Ishikawa (cell line): ENCODE results near the gene S100A13.

Source experiments
- CEBPB ChIP-seq: IDR thresholded peaks from 2 replicates; pipeline ENCODE4 v1.6.1; 2012
- CREB1 ChIP-seq: IDR thresholded peaks from 2 replicates; pipeline ENCODE4 v1.6.1; 2012; ENCODE audit warnings: low read depth
- EGR1 ChIP-seq: IDR thresholded peaks from 2 replicates; pipeline ENCODE4 v1.6.1; 2012
- EP300 ChIP-seq: IDR thresholded peaks from 2 replicates; pipeline ENCODE4 v1.6.1; 2012; ENCODE audit warnings: borderline replicate concordance
- FOXM1 ChIP-seq: IDR thresholded peaks from 2 replicates; pipeline ENCODE4 v1.6.1; 2012; ENCODE audit warnings: low read depth, borderline replicate concordance
- MAX ChIP-seq: IDR thresholded peaks from 2 replicates; pipeline ENCODE4 v1.6.1; 2012
- NFIC ChIP-seq: IDR thresholded peaks from 2 replicates; pipeline ENCODE4 v1.6.1; 2012
- RAD21 ChIP-seq: IDR thresholded peaks from 2 replicates; pipeline ENCODE4 v1.6.1; 2012; ENCODE audit warnings: low read depth
- REST ChIP-seq: IDR thresholded peaks from 2 replicates; pipeline ENCODE4 v1.6.1; 2012; ENCODE audit warnings: low read depth, mild to moderate bottlenecking
- TAF1 ChIP-seq: IDR thresholded peaks from 2 replicates; pipeline ENCODE4 v1.6.1; 2012; ENCODE audit warnings: low read depth, mild to moderate bottlenecking
- TCF12 ChIP-seq: IDR thresholded peaks from 2 replicates; pipeline ENCODE4 v1.6.1; 2012; ENCODE audit warnings: low read depth
- TEAD4 ChIP-seq: IDR thresholded peaks from 2 replicates; pipeline ENCODE4 v1.6.1; 2012
- USF1 ChIP-seq: IDR thresholded peaks from 2 replicates; pipeline ENCODE4 v1.6.1; 2012
- YY1 ChIP-seq: IDR thresholded peaks from 2 replicates; pipeline ENCODE4 v1.6.1; 2012; ENCODE audit warnings: low read depth
- ZBTB7A ChIP-seq: IDR thresholded peaks from 2 replicates; pipeline ENCODE4 v1.6.1; 2012; ENCODE audit warnings: low read depth

Gene S100A13

GRCh38 chr1:153647346-153647714 is 20.0 kb upstream of the S100A13 start:
- TF ChIP-seq TAF1 (no peak), NFIC (no peak), MAX (no peak), EP300 (no peak)

- TF ChIP-seq FOXM1 (no peak), TCF12 (no peak), MAX (no peak), ZBTB7A (no peak), CREB1 (no peak), NFIC (no peak), RAD21 (no peak), USF1 (no peak), EP300 (no peak), TAF1 (no peak), REST (no peak), EGR1 (no peak), YY1 (no peak), CEBPB (no peak), TEAD4 (no peak)
These were observed 19.5 kb upstream of the S100A13 start for GRCh38 chr1:153646672-153647345.

- TF ChIP-seq EGR1 (no peak), CEBPB (no peak), NFIC (no peak), REST (no peak), TCF12 (no peak), TAF1 (no peak), RAD21 (no peak), TEAD4 (no peak), ZBTB7A (no peak), CREB1 (no peak), MAX (no peak), USF1 (no peak), YY1 (no peak), EP300 (no peak), FOXM1 (no peak)
These were observed 16.5 kb upstream of the S100A13 start for GRCh38 chr1:153643816-153644215.

- no peak for TF ChIP-seq CEBPB
- TF ChIP-seq TCF12 = no peak
- no peak for TF ChIP-seq RAD21
- no peak for TF ChIP-seq USF1
- TF ChIP-seq MAX = no peak
- no peak for TF ChIP-seq TAF1
- no peak for TF ChIP-seq EP300
- TF ChIP-seq REST = no peak
- no peak for TF ChIP-seq ZBTB7A
- no peak for TF ChIP-seq CREB1
- no peak for TF ChIP-seq TEAD4
- no peak for TF ChIP-seq YY1
- no peak for TF ChIP-seq NFIC
- no peak for TF ChIP-seq EGR1
- TF ChIP-seq FOXM1 = no peak
These were observed 15.8 kb upstream of the S100A13 start for GRCh38 chr1:153643100-153643499.
